GM23338 (cell line): ENCODE results near the gene POLA2. TPM values are rescaled to one million over a fixed set of nuclear protein-coding genes. Genes with fewer than 3 reads are reported as not detected.
A peak's percentile ranks its signal among the peaks of the same experiment; 100 is the strongest.

Experiments used
- ATAC-seq: fragments of 200-7000 bp; cut with Tn5 transposase; 3 replicates; pipeline ENCODE4 v1.9.1; 2020
- DNase-seq: peaks from one replicate; pipeline ENCODE4 v3.0.0-alpha.2; 2015; ENCODE audit warnings: low spot score
- H2AFZ ChIP-seq: fragments of 200-600 bp; sonication (generic); 2 replicates; pipeline ENCODE4 v1.8.0; 2016; ENCODE audit warnings: antibody characterized with exemption, mild to moderate bottlenecking, moderate library complexity
- H3F3A ChIP-seq: fragments of 200-600 bp; sonication (generic); replicated peaks from 2 replicates; pipeline ENCODE4 v1.8.0; 2017; ENCODE audit warnings: antibody characterized with exemption, mixed run types, low read depth
- H3K27ac ChIP-seq: fragments of 200-600 bp; sonication (generic); 2 replicates; pipeline ENCODE4 v1.6.1; 2016; ENCODE audit warnings: low read depth
- H3K27me3 ChIP-seq: fragments of 200-600 bp; sonication (generic); 2 replicates; pipeline ENCODE4 v1.8.0; 2016; ENCODE audit warnings: mild to moderate bottlenecking, mixed run types, moderate library complexity; ENCODE audit not compliant: insufficient read depth
- H3K36me3 ChIP-seq: fragments of 200-600 bp; sonication (generic); 2 replicates; pipeline ENCODE4 v1.8.0; 2016; ENCODE audit warnings: mild to moderate bottlenecking; ENCODE audit not compliant: insufficient read depth
- H3K4me1 ChIP-seq: fragments of 200-600 bp; sonication (generic); 2 replicates; pipeline ENCODE4 v1.8.0; 2016; ENCODE audit warnings: mild to moderate bottlenecking, moderate library complexity; ENCODE audit not compliant: insufficient read depth
- H3K4me2 ChIP-seq: fragments of 200-600 bp; sonication (generic); 2 replicates; pipeline ENCODE4 v1.7.1; 2017; ENCODE audit warnings: mixed run types
- H3K4me3 ChIP-seq: fragments of 200-600 bp; sonication (generic); 2 replicates; pipeline ENCODE4 v1.6.1; 2016; ENCODE audit warnings: mixed run types
- H3K79me2 ChIP-seq: fragments of 200-600 bp; sonication (generic); replicated peaks from 2 replicates; pipeline ENCODE4 v1.8.0; 2017; ENCODE audit warnings: mild to moderate bottlenecking; ENCODE audit not compliant: insufficient read depth
- H3K9me2 ChIP-seq: fragments of 200-600 bp; sonication (generic); 2 replicates; pipeline ENCODE4 v1.8.0; 2017; ENCODE audit not compliant: insufficient read depth
- H4K20me1 ChIP-seq: fragments of 200-600 bp; sonication (generic); replicated peaks from 2 replicates; pipeline ENCODE4 v1.8.0; 2017; ENCODE audit warnings: mild to moderate bottlenecking; ENCODE audit not compliant: insufficient read depth
- H3K27ac Mint-ChIP-seq: 2 replicates; pipeline ENCODE4 v1.8.0; 2020; ENCODE audit warnings: inconsistent platforms, mild to moderate bottlenecking, moderate library complexity, mixed read lengths
- H3K27me3 Mint-ChIP-seq: 3 replicates; pipeline ENCODE4 v1.8.0; 2022; ENCODE audit warnings: low read depth, mild to moderate bottlenecking, moderate library complexity, mixed read lengths, inconsistent platforms; ENCODE audit not compliant: insufficient read depth, poor library complexity
- H3K36me3 Mint-ChIP-seq: 3 replicates; pipeline ENCODE4 v1.8.0; 2021; ENCODE audit warnings: low read depth, mild to moderate bottlenecking, inconsistent platforms, moderate library complexity, mixed read lengths
- H3K4me1 Mint-ChIP-seq: 3 replicates; pipeline ENCODE4 v1.8.0; 2020; ENCODE audit warnings: mild to moderate bottlenecking, inconsistent platforms, mixed read lengths
- H3K4me3 Mint-ChIP-seq: 3 replicates; pipeline ENCODE4 v1.8.0; 2021; ENCODE audit warnings: moderate library complexity, mild to moderate bottlenecking, inconsistent platforms, mixed read lengths
- H3K9me3 Mint-ChIP-seq: 3 replicates; pipeline ENCODE4 v1.8.0; 2020; ENCODE audit warnings: moderate library complexity, mild to moderate bottlenecking, inconsistent platforms, mixed read lengths
- CREB1 ChIP-seq: fragments of 250-450 bp; sonication (Bioruptor Pico); IDR thresholded peaks from 2 replicates; pipeline ENCODE4 v1.5.0; 2020; ENCODE audit warnings: low read depth, mild to moderate bottlenecking, moderate library complexity
- CTCF ChIP-seq, 2 experiments: fragments of 200-600 bp in 1 of 2; sonication (generic) in 1 of 2; conservative IDR thresholded peaks; 2 replicates each; pipeline versions ENCODE4 v1.5.1 to v1.6.1; 2016 to 2017; ENCODE audit warnings: antibody characterized with exemption in 2 of 2, low read depth in 2 of 2, mild to moderate bottlenecking in 2 of 2, moderate library complexity in 1 of 2
- ETS1 ChIP-seq: IDR thresholded peaks from 2 replicates; pipeline ENCODE4 v1.6.1; 2016; ENCODE audit warnings: antibody characterized with exemption
- EZH2 ChIP-seq: fragments of 200-600 bp; sonication (generic); IDR thresholded peaks from one replicate; pipeline ENCODE4 v1.8.0; 2017; ENCODE audit warnings: antibody characterized with exemption, mild to moderate bottlenecking, low read depth; ENCODE audit not compliant: unreplicated experiment
- JUNB ChIP-seq: IDR thresholded peaks from one replicate; pipeline ENCODE4 v1.6.1; 2016; ENCODE audit warnings: antibody characterized with exemption; ENCODE audit not compliant: unreplicated experiment
- NANOG ChIP-seq: IDR thresholded peaks from 2 replicates; pipeline ENCODE4 v1.6.1; 2016; ENCODE audit warnings: antibody characterized with exemption, borderline replicate concordance
- ZNF331 ChIP-seq: fragments of 250-450 bp; sonication (Bioruptor Pico); IDR thresholded peaks from 2 replicates; pipeline ENCODE4 v1.5.0; 2020; ENCODE audit warnings: low read depth, mild to moderate bottlenecking, moderate library complexity
- polyA plus RNA-seq: library from polyadenylated mRNA; unstranded; fragments of >200 nt; fragmentation: Nextera tagmentation; extraction: Ambion mirVana; gene quantifications from 2 replicates; pipeline ENCODE4 v1.2.1, GENCODE V29; 2016
- total RNA-seq: library from RNA; depleted of rRNA; stranded (reverse); fragments of >200 nt; shearing (Covaris generic); gene quantifications from 2 replicates; pipeline ENCODE4 v1.2.3, GENCODE V29; 2014
- TF ChIP-seq, protein P1 (sequence below): IDR thresholded peaks from one replicate; pipeline ENCODE4 v1.6.1; 2018; ENCODE audit warnings: antibody characterized with exemption; ENCODE audit not compliant: unreplicated experiment

The POLA2 gene
- total and polyA plus RNA-seq, 2 experiments from 2014 or later: 22.5 to 30.4 TPM

DNA sequence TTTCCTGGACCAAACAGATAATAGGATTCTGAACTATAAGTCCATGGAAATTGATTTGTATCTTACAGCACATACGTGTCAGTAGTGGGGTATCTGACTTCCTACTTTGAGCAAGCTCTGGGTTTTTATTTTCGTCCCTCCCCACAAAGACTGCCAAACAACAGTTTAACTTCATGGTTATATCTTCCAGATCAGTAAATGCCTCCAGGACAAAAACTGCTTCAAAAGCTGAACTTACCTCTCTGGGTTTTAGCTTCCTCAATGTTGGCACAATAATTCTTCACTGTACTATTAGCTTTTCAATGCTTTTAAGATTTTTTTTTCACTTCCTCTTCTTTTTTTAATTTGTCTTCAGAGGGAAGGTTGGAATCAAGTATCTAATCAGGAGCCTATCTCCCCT is 67.7 kb downstream of the POLA2 start (continued):
- TF ChIP-seq EZH2 (no peak), JUNB (no peak), ETS1 (no peak), ZNF331 (CRISPR knock-in tag) (no peak), NANOG (no peak)
- TF ChIP-seq, protein P1, sequence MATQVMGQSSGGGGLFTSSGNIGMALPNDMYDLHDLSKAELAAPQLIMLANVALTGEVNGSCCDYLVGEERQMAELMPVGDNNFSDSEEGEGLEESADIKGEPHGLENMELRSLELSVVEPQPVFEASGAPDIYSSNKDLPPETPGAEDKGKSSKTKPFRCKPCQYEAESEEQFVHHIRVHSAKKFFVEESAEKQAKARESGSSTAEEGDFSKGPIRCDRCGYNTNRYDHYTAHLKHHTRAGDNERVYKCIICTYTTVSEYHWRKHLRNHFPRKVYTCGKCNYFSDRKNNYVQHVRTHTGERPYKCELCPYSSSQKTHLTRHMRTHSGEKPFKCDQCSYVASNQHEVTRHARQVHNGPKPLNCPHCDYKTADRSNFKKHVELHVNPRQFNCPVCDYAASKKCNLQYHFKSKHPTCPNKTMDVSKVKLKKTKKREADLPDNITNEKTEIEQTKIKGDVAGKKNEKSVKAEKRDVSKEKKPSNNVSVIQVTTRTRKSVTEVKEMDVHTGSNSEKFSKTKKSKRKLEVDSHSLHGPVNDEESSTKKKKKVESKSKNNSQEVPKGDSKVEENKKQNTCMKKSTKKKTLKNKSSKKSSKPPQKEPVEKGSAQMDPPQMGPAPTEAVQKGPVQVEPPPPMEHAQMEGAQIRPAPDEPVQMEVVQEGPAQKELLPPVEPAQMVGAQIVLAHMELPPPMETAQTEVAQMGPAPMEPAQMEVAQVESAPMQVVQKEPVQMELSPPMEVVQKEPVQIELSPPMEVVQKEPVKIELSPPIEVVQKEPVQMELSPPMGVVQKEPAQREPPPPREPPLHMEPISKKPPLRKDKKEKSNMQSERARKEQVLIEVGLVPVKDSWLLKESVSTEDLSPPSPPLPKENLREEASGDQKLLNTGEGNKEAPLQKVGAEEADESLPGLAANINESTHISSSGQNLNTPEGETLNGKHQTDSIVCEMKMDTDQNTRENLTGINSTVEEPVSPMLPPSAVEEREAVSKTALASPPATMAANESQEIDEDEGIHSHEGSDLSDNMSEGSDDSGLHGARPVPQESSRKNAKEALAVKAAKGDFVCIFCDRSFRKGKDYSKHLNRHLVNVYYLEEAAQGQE: no peak

DNA sequence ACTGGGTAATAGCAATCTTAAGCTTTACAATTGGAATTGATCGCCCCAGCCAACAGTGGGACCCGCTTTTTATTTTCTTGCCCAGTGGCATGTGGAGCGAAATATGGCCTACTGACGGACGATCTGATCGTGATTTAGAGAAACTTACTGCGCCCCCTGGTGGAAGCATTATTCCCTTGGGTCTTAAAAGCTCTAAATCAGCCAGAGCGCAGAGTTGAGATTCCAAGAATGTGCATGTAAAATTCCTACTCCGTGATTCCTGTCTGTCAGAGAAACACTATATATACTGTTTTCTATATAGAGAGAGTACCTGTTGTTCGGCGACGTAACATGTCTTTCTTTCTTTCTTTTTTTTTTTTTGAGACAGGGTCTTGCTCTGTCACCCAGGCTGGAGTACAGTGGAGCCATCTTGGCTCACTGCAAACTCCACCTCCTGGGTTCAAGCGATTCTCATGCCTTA is 68.2 kb downstream of the POLA2 start:
- Mint-ChIP-seq H3K4me3 (peak overlapping the region; percentile 38; the same call in 2 of the 3 replicates), H3K36me3 (peaks cover 2% of the 10 kb centered on the region; the same call in 1 of the 3 replicates)
- H3K27ac ChIP-seq: no peak overlapping the region

More for the DNA sequence above, 68.2 kb downstream of the POLA2 start:
- peaks cover 8% of the 10 kb centered on the region for H4K20me1 ChIP-seq
- H3K36me3 ChIP-seq: no peaks in the 10 kb centered on the region
- peaks cover 14% of the 10 kb centered on the region for H3K27me3 Mint-ChIP-seq
- H3K4me1 Mint-ChIP-seq: peaks cover 14% of the 10 kb centered on the region
- peak; percentile 49 for ATAC-seq
- H3K27ac Mint-ChIP-seq: no peak overlapping the region
- TF ChIP-seq CTCF (conservative IDR thresholded peaks at IDR 0.05; ENCODE audit: low read depth in 2 of 2) (peak; percentile 81 to 95), CREB1 (CRISPR knock-in tag) (no peak)
- peaks cover 6% of the 10 kb centered on the region for H3K4me1 ChIP-seq
- no peaks in the 10 kb centered on the region for H3K9me2 ChIP-seq
- H3K9me3 Mint-ChIP-seq: no peaks in the 10 kb centered on the region; the same call in 2 of the 3 replicates
- H3K4me2 ChIP-seq: no peak overlapping the region
- DNase-seq: peak; percentile 100
- no peaks in the 10 kb centered on the region for H3K27me3 ChIP-seq
- H3K79me2 ChIP-seq: peaks cover 12% of the 10 kb centered on the region
- H3K4me3 ChIP-seq: 0 out of 2 replicates have a peak overlapping the region, but pooled peaks have one; percentile 27
- H2AFZ ChIP-seq: peak overlapping the region; percentile 8; the same call in 1 of the 2 replicates
- H3F3A ChIP-seq: peaks cover 16% of the 10 kb centered on the region; the same call in 1 of the 2 replicates
